GM18508 (cell line): ENCODE measurements around the gene WDR49.

ENCODE experiments used
- ATAC-seq: cut with Tn5 transposase; IDR thresholded peaks from one replicate; pipeline ENCODE4 v1.9.1; 2021; ENCODE audit warnings: moderate number of reproducible peaks; ENCODE audit not compliant: insufficient read depth, unreplicated experiment

Gene WDR49

GRCh38 chr3:167653760-167654159 is at the start of gene WDR49:
TSS of gene WDR49 (minus strand) at chr3:167653942. CDS start at chr3:167653425, 517 bp downstream.
- ATAC-seq: no peak

GRCh38 chr3:167700926-167701325 is 47.2 kb upstream of the WDR49 start:
- no peak for ATAC-seq

- no peak for ATAC-seq
Measured at GRCh38 chr3:167700046-167700445, 46.3 kb upstream of the WDR49 start.

GRCh38 chr3:167694121-167694520 is 40.4 kb upstream of the WDR49 start:
- no peak for ATAC-seq

GRCh38 chr3:167691366-167691765 is 37.6 kb upstream of the WDR49 start:
- peak; percentile 100 for ATAC-seq

- ATAC-seq: peak; percentile 74
Measured at GRCh38 chr3:167684388-167684993, 30.7 kb upstream of the WDR49 start.

GRCh38 chr3:167679526-167679925 is 25.8 kb upstream of the WDR49 start:
- no peak for ATAC-seq

GRCh38 chr3:167675848-167676247 is 22.1 kb upstream of the WDR49 start:
- ATAC-seq: no peak

GRCh38 chr3:167673221-167673620 is 19.5 kb upstream of the WDR49 start:
- no peak for ATAC-seq

- ATAC-seq: no peak
Measured at GRCh38 chr3:167671878-167672427, 18.2 kb upstream of the WDR49 start.

- ATAC-seq: no peak
Measured at GRCh38 chr3:167669699-167670098, 16.0 kb upstream of the WDR49 start.

- ATAC-seq: no peak
Measured at GRCh38 chr3:167668651-167669050, 14.9 kb upstream of the WDR49 start.

- no peak for ATAC-seq
Measured at GRCh38 chr3:167666563-167666962, 12.8 kb upstream of the WDR49 start.

GRCh38 chr3:167662919-167663400 is 9.2 kb upstream of the WDR49 start:
- no peak for ATAC-seq

- no peak for ATAC-seq
Measured at GRCh38 chr3:167657684-167658225, 4.0 kb upstream of the WDR49 start.

GRCh38 chr3:167656821-167657220 is 3.1 kb upstream of the WDR49 start:
- ATAC-seq: no peak

- no peak for ATAC-seq
Measured at GRCh38 chr3:167653155-167653554, 587 bp downstream of the WDR49 start.

- no peak for ATAC-seq
Measured at GRCh38 chr3:167651826-167652225, 1.9 kb downstream of the WDR49 start.

- no peak for ATAC-seq
Measured at GRCh38 chr3:167650459-167650858, 3.3 kb downstream of the WDR49 start.

- ATAC-seq: no peak
Measured at GRCh38 chr3:167649746-167650145, 4.0 kb downstream of the WDR49 start.

- ATAC-seq: no peak
Measured at GRCh38 chr3:167644611-167645010, 9.1 kb downstream of the WDR49 start.

- ATAC-seq: no peak
Measured at GRCh38 chr3:167631471-167631870, 22.3 kb downstream of the WDR49 start.
